ENCODE results near the gene SGTA.
"Not testable (repeated sequence)": the region's sequence is repeated elsewhere in the genome, so short reads cannot be mapped to it uniquely, and the experiment has no call there.

Gene SGTA

DNA sequence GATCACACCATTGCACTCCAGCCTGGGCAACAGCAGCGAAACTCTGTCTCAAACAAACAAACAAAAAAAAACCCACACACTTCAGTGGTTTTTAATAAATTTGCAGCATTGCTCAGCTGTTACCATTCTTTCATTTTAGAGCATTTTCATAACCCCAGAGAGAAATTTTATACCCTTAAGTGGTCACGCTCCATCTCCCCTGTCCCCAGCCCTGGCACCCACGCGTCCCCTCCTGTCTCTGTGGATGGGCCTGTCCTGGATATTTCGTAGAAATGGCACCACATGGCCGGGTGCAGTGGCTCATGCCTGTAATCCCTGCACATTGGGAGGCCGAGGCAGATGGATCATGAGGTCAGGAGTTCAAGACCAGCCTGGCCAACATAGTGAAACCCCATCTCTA lies 10.1 kb upstream of the SGTA start:
- TF ChIP-seq EZH2phosphoT487 (IDR thresholded peaks at IDR 0.05; ENCODE audit: low read depth): no peak
- TF ChIP-seq, protein P1, sequence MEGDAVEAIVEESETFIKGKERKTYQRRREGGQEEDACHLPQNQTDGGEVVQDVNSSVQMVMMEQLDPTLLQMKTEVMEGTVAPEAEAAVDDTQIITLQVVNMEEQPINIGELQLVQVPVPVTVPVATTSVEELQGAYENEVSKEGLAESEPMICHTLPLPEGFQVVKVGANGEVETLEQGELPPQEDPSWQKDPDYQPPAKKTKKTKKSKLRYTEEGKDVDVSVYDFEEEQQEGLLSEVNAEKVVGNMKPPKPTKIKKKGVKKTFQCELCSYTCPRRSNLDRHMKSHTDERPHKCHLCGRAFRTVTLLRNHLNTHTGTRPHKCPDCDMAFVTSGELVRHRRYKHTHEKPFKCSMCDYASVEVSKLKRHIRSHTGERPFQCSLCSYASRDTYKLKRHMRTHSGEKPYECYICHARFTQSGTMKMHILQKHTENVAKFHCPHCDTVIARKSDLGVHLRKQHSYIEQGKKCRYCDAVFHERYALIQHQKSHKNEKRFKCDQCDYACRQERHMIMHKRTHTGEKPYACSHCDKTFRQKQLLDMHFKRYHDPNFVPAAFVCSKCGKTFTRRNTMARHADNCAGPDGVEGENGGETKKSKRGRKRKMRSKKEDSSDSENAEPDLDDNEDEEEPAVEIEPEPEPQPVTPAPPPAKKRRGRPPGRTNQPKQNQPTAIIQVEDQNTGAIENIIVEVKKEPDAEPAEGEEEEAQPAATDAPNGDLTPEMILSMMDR (IDR thresholded peaks at IDR 0.05; ENCODE audit: low read depth, low read length): no peak
- Histone ChIP-seq H4K20me1 (ENCODE audit: insufficient read depth, low read length) (peaks cover 9% of the 10 kb centered on the region; the same call in 1 of the 2 replicates), H3K9me3 (ENCODE audit: insufficient read depth, low read length) (no peaks in the 10 kb centered on the region), H3K79me2 (ENCODE audit: low read length) (peaks cover 55% of the 10 kb centered on the region), H3K36me3 (replicated peaks; ENCODE audit: low read depth, low read length) (peaks cover 73% of the 10 kb centered on the region), H3K4me2 (ENCODE audit: low read length) (no peak overlapping the region), H3K9ac (ENCODE audit: low read length) (no peak overlapping the region), H2AFZ (ENCODE audit: low read depth, low read length) (no peak overlapping the region), H3K27me3 (ENCODE audit: low read depth, low read length) (no peaks in the 10 kb centered on the region), H3K4me3 (ENCODE audit: low read length) (no peak overlapping the region), H3K4me1 (ENCODE audit: low read length) (no peaks in the 10 kb centered on the region), H3K27ac (ENCODE audit: low read length) (no peak overlapping the region)

DNA sequence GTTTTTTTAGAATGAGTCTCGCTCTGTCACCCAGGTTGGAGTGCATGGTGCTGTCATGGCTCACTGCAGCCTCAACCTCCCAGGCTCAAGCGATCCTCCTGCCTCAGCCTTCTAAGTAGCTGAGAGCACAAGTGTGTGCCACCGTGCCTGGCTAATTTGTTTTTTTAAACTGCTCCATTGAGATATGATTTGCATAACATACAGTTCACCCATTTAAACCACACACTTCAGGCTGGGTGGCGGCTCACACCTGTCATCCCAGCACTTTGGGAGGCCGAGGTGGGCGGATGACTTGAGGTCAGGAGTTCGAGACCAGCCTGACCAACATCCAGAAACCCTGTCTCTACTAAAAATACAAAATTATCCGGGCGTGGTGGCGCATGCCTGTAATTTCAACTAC lies 9.6 kb upstream of the SGTA start:
- Histone ChIP-seq H3K36me3 (replicated peaks; ENCODE audit: low read depth, low read length) (peaks cover 75% of the 10 kb centered on the region), H3K79me2 (ENCODE audit: low read length) (peaks cover 60% of the 10 kb centered on the region)
- H3K4me3 ChIP-seq (ENCODE audit: low read length); H3K9ac ChIP-seq (ENCODE audit: low read length); H3K4me1 ChIP-seq (ENCODE audit: low read length); H2AFZ ChIP-seq (ENCODE audit: low read depth, low read length); H3K9me3 ChIP-seq (ENCODE audit: insufficient read depth, low read length); H3K27me3 ChIP-seq (ENCODE audit: low read depth, low read length); H3K4me2 ChIP-seq (ENCODE audit: low read length); H3K27ac ChIP-seq (ENCODE audit: low read length); H4K20me1 ChIP-seq (ENCODE audit: insufficient read depth, low read length): not testable (repeated sequence)

DNA sequence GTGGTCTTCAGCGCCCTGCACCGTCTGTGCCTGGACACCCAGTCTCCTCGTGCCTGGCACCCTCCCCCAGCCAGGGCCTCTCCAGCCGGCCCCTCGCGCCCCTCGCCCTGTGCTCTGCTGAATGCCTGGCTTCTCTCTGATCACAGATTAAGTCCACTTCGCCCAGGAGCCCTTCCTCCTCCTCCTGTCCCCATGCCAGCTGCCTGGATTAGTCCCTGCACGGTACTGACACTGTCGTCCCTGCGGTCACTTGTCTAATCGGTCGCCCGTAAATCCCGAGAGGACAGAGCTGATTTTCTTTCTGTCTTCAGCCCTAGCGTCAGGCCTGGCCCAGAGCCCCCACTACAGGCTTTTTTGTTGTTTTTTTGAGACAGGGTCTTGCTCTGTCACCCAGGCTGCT lies 8.8 kb upstream of the SGTA start:
- Histone ChIP-seq H3K27ac (ENCODE audit: low read length) (no peak overlapping the region), H2AFZ (ENCODE audit: low read depth, low read length) (no peak overlapping the region), H3K9ac (ENCODE audit: low read length) (no peak overlapping the region), H3K4me2 (ENCODE audit: low read length) (no peak overlapping the region), H3K4me3 (ENCODE audit: low read length) (no peak overlapping the region), H3K27me3 (ENCODE audit: low read depth, low read length) (no peaks in the 10 kb centered on the region), H3K79me2 (ENCODE audit: low read length) (peaks cover 65% of the 10 kb centered on the region), H3K36me3 (replicated peaks; ENCODE audit: low read depth, low read length) (peaks cover 75% of the 10 kb centered on the region), H3K9me3 (ENCODE audit: insufficient read depth, low read length) (no peaks in the 10 kb centered on the region), H4K20me1 (ENCODE audit: insufficient read depth, low read length) (peaks cover 9% of the 10 kb centered on the region; the same call in 1 of the 2 replicates), H3K4me1 (ENCODE audit: low read length) (no peaks in the 10 kb centered on the region)
- no peak for TF ChIP-seq EZH2phosphoT487 (IDR thresholded peaks at IDR 0.05; ENCODE audit: low read depth)
- TF ChIP-seq, protein P1 (IDR thresholded peaks at IDR 0.05; ENCODE audit: low read depth, low read length): no peak

DNA sequence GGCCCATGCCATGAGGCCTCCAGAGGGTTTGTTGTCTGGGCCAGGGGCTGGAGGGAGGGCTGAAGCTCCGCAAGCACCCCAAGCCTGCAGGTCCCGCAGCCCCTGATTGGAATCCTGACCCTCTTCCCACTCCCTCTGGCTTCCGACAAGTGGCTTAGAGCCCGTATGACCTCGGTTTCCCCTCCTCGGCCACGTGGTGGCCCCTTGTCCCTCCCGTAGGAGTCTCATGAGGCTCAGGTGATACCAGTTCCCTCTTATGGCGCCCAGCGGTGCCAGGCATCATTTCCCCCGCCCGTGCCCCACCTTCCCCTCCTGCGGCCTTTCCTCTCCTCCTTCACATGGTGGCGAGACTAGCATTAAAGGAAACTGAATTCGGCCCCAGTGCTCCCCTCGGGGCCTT lies 8.4 kb upstream of the SGTA start:
- no peak overlapping the region for H3K4me2 ChIP-seq (ENCODE audit: low read length)
- H3K27ac ChIP-seq (ENCODE audit: low read length): no peak overlapping the region
- H2AFZ ChIP-seq (ENCODE audit: low read depth, low read length): no peak overlapping the region
- H3K9ac ChIP-seq (ENCODE audit: low read length): no peak overlapping the region
- peaks cover 1% of the 10 kb centered on the region; the same call in 1 of the 2 replicates for H3K4me1 ChIP-seq (ENCODE audit: low read length)
- peaks cover 70% of the 10 kb centered on the region for H3K36me3 ChIP-seq (replicated peaks; ENCODE audit: low read depth, low read length)
- no peak overlapping the region for H3K4me3 ChIP-seq (ENCODE audit: low read length)
- H3K79me2 ChIP-seq (ENCODE audit: low read length): peaks cover 69% of the 10 kb centered on the region
- H3K27me3 ChIP-seq (ENCODE audit: low read depth, low read length): no peaks in the 10 kb centered on the region
- TF ChIP-seq, protein P1 (IDR thresholded peaks at IDR 0.05; ENCODE audit: low read depth, low read length): no peak
- TF ChIP-seq EZH2phosphoT487 (IDR thresholded peaks at IDR 0.05; ENCODE audit: low read depth): no peak
- peaks cover 9% of the 10 kb centered on the region; the same call in 1 of the 2 replicates for H4K20me1 ChIP-seq (ENCODE audit: insufficient read depth, low read length)
- no peaks in the 10 kb centered on the region for H3K9me3 ChIP-seq (ENCODE audit: insufficient read depth, low read length)
